NCI-H1105 treated with DMSO at 0.1 percent for 48 hours (cell line): Measurements from ENCODE around the gene PSMD6.

Source experiments
- DNase-seq: peaks from one replicate; lab custom pipeline; 2025; lab: John Stamatoyannopoulos, UW

Gene PSMD6

DNA sequence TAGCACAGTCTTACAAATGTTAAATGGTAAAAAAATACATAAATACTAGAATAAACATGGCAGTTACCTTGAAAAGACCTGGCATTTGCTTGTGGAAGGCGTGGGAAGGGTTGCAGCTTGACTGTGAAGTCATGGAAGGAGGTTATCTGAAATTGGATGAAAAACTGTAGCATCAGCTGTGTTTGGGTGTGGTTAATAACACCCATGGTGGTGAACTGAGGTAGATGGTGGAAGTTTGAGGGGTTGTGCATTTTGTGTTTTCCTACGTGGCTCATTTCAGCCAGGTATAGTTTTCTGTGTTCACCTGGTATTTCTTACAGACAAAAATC, 46.5 kb downstream of the PSMD6 start:
- DNase-seq = no peak

DNA sequence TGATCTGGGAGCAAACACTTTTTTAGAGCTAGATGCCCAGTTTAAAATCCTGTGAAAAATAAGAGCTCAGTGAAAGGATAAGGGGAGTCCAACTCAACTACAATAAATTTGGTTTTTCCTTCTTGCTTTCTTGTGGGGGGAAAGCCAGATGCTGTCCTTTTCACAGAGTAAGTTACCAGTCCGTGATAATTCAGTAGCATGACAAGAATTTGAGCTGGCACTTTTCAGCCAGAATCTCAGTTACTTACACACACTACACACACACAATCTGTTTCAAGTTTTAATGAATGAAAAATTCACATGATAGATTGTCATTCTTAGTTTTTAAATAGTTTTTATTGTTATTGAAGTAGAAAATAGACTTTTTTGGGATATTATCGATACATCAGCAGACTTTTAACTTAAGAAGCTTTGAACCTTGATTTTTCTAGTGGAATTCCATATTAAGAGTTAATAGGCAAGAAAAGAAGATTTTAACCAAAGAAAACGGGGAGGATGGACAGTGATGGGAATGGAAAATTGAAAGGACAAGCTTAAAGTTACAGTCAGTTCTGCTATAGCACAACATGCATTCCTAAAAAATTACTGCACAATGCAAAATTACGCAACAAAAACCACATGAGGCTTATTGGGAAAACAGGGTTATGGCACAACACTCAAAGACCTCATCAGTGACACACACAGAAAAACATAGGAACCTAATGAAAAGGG, 47.0 kb downstream of the PSMD6 start:
- no peak for DNase-seq

- DNase-seq = no peak
These were observed 47.6 kb downstream of the PSMD6 start for GRCh38 chr3:63975723-63976122.

- no peak for DNase-seq
These were observed 48.8 kb downstream of the PSMD6 start for GRCh38 chr3:63974451-63974850.

DNA sequence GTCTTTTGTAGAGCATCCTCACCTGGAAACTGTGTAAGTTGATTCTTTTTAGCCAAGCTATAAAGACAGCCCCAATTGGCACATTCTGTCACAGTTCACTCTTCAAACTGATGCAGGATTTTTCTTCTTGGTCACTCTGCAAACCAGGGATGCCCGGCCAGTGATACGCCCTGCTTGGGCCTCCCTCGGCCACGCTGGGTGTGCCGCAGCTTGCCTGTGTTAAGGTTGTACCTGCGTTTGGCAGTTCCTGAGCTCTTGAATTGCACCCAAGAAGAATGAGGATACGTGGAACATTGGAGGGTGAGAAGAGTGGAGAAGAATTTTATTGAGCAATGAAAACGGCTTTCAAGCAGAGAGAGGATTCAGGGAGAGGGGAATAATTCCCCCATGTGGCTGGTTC, 49.9 kb downstream of the PSMD6 start:
- no peak for DNase-seq

DNA sequence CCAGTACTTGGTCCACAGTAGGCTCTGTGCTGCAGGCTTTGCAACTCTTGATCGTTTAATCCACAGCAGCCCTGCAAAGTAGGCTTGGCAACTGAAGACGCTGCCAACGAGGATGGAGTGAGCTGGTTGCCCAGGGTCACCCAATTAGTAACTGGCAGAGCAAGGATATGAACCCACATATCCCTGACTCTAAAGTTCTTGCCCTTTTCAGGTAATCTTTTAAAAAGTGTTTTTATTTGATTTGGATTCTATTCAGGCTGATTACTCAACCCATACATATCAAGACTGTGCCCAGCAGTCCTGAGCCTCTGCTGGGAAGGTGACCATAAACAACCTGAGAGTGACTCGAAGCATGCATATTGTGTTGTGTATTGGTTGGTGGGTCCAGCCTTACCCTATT, 50.3 kb downstream of the PSMD6 start:
- DNase-seq = no peak

DNA sequence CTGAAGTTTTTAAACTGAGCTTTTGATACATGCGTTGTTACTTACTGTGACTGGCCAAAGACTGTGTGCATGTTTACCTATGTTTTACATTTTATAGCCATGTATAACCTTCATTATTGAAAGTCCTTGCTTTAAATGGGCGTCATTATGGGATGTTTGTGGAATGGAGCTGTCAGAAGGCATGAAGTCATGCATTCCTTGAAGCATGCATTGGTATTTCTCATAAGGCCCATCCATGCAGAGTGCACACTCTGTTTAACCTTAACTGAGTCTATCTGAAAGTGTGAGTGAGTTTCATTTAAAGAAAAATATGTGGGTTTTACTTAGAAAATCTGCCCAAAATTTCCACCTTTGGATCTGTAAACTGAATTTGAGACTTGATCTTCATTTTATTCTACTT, 51.1 kb downstream of the PSMD6 start:
- DNase-seq = no peak

DNA sequence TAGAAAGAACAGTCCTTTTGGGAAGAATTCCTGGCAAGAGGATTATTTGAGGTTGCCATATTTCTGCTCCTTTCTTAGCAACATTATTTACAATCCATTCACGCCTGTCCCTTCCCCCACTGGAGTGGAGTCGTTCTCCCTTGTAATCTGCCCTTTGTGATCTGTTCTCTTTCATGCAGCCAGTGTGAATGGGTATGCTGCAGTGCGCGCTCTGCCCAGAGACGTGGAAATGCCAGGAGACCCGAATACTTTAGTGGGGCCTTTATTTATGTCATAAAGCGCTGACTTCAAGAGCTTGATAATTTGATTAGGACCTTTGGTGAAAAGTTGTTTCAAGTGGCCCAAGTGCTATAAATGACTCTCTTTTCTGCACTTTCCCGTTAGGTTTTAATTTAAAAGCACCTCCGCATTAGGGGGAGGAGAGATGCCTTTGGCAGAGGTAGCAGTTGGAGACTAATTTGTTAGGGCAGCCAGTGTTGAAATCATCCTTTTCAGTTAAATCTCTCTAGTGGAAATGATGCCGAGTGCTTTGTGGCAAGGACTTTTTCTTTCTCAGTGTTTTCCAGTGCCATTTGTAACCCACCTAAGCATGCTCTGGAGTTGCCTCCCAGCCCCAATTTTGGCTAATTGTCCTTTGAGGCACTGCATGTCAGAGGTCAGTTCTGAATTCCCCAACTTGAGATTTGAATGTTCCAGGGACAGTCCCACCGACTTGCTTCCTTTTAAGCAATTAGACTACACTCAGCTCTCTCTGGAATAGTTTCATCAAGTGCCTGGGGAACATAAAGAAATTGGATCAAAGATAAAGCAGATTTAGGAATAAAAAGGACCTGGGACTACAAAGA, 52.4 kb downstream of the PSMD6 start:
- DNase-seq = no peak

- DNase-seq = no peak
These were observed 53.4 kb downstream of the PSMD6 start for GRCh38 chr3:63969876-63970275.

DNA sequence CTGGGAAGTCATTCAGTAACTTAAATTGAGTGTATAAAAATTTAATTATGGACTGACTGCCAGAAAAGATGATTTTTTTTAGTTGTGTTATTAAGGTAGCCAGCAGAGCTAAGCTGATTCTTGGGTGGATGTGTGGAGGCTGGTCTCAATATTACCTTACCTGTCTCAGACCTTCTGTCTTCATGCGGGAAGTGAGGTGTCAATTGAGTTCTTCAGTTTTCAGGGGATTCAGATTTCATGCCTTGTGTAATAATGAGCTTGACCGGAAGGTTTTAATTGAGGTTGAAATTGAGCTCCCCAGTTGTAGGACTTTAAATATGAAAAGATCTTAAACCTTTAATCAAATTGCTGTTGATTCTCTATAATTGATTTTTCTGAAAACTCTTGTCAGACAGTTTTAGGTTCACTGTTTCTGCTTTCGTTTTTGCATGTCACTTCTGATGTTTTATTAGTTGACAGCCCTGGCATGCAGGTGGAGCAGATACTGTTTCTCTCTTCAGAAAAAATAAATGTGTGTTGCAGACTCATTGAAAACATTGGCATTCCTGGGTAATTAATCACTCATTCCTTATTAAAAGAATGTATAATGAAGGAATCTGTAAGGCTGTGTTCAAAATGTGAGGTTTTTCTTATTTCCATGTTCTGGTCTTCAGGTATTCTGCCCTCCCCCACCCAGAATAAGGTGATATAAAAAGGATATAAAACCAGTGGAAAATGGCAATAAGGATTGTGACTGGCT, 54.5 kb downstream of the PSMD6 start:
- DNase-seq = no peak

GRCh38 chr3:63967675-63968611, 55.4 kb downstream of the PSMD6 start:
- no peak for DNase-seq

DNA sequence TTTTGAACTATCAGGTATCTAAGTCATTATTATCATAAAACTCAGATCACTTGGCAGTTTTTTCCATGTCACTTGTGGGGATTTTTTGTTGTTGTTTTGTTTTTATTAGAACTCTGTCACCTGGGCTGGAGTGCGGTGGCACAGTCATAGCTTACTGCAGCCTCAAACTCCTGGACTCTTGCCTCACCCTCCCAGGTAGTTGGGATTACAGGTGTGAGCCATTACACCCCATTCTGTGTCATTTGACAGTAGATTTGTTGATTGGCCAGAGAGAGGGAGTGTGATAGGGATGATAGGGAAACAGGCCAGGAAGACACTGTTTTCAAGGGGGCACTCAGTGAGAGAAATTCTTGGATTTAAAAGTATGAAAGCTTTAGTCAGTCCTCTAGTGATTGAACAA, 56.4 kb downstream of the PSMD6 start:
- DNase-seq = no peak

GRCh38 chr3:63966007-63966406, 57.3 kb downstream of the PSMD6 start:
- DNase-seq = no peak

DNA sequence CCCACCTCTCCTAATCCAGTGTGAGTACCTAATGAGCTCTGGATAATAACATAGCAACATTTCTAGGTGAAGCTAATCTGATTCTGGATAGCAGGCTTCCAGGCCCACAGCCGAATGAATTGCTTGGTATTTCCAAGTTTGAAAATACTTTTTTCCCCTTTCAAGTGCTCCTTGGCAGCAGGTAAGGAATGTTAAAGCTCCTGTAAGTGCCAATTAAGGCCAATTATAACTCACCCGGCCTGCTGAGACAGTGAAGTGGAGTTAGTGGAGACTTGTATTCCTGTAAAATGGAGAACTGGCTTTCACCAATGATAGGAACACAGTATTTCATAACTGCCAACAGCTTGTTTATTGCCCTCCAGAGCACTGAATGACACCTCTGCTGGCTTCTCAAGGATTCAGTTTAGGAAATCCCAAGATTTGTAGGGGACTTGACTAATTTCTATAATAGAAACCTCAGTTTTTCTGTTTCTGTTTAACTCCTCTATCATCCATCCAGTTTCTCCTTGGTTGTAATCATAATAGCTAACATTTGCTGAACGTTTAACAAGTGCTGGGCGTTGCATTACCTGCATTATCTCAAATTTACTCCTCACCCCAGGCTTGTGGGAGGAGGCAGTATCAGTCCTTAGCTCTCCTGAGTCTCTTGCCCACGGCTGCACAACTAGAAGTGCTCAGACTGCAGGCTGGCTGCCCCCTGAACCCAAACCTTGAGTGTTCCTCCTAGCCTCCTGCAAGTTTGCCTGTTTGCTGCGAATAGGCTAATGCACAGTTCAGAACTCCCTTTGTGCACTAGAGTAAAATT, 58.4 kb downstream of the PSMD6 start:
- peak; percentile 78 for DNase-seq

DNA sequence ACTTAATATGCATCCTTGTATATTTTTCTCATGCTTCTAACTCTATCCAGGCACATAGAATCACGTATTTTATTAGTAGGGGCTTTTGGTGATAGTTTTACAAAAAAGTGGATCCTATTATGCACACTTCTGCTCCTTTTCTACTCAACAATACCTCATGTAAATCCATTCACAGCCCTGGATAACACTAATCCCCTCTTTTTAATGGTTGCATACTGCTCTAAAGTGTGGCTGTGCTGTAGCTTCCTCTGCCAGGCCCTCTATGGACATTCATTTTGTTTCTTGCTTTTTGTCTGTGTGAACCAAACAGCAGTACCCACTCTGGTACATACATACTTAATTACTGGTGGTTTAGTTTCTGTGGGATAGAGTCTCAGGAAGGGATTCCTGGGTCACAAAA, 59.8 kb downstream of the PSMD6 start:
- no peak for DNase-seq

DNA sequence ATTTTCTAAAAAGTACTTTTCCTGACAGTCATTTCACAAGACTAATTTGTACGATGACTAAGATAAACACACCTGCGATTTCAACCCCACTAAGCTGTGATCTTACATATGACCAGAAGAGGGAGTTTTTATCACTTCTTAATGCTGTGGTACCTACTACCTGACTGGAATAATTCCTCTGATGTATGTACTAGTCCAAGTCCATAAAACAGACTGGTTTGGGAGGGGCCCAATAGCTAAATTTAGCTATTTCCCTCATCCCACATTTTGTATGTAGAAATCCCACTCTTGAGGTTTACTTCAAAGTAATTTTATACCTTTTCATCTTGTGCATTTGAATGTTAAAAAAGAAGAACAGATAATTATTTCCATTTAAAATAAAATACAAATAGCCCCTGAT, 61.4 kb downstream of the PSMD6 start:
- DNase-seq = peak; percentile 33
